ENCODE results near the gene ALOX15.

Gene ALOX15

GRCh38 chr17:4623249-4623648, 18.2 kb downstream of the ALOX15 start:
- 90 to 95% methylated on average over 2 of the region's 2 CpGs for WGBS, 2 experiments
- Histone ChIP-seq H3K9me3 (ENCODE audit: control insufficient read depth, low read length) (no peaks in the 10 kb centered on the region), H3K36me3 (ENCODE audit: control insufficient read depth, insufficient read depth, low read length) (no peaks in the 10 kb centered on the region), H3K27ac (ENCODE audit: insufficient read depth, low read depth, low read length, poor library complexity, severe bottlenecking) (no peak overlapping the region), H3K27me3 (ENCODE audit: control insufficient read depth, insufficient read depth, low read length, poor library complexity, severe bottlenecking) (no peaks in the 10 kb centered on the region), H3K4me3 (ENCODE audit: insufficient read depth, low read depth, low read length) (no peak overlapping the region), H3K4me1 (ENCODE audit: control insufficient read depth, insufficient read depth, low read length) (peaks cover 7% of the 10 kb centered on the region)

GRCh38 chr17:4622375-4622774, 19.1 kb downstream of the ALOX15 start:
- peaks cover 7% of the 10 kb centered on the region for H3K4me1 ChIP-seq (ENCODE audit: control insufficient read depth, insufficient read depth, low read length)
- no peak overlapping the region for H3K4me3 ChIP-seq (ENCODE audit: insufficient read depth, low read depth, low read length)
- no peak overlapping the region for H3K27ac ChIP-seq (ENCODE audit: insufficient read depth, low read depth, low read length, poor library complexity, severe bottlenecking)
- no peaks in the 10 kb centered on the region for H3K36me3 ChIP-seq (ENCODE audit: control insufficient read depth, insufficient read depth, low read length)
- H3K9me3 ChIP-seq (ENCODE audit: control insufficient read depth, low read length): no peaks in the 10 kb centered on the region
- 93 to 94% methylated on average over 1 of the region's 1 CpG for WGBS, 2 experiments
- no peaks in the 10 kb centered on the region for H3K27me3 ChIP-seq (ENCODE audit: control insufficient read depth, insufficient read depth, low read length, poor library complexity, severe bottlenecking)

- H3K27me3 ChIP-seq (ENCODE audit: control insufficient read depth, insufficient read depth, low read length, poor library complexity, severe bottlenecking): no peaks in the 10 kb centered on the region
- no peak overlapping the region for H3K4me3 ChIP-seq (ENCODE audit: insufficient read depth, low read depth, low read length)
- WGBS, 2 experiments: 92 to 93% methylated on average over 4 of the region's 4 CpGs
Observed at GRCh38 chr17:4620531-4621101, 20.9 kb downstream of the ALOX15 start.

GRCh38 chr17:4617590-4618351, 23.7 kb downstream of the ALOX15 start:
- Histone ChIP-seq H3K4me3 (ENCODE audit: insufficient read depth, low read depth, low read length) (no peak overlapping the region), H3K27me3 (ENCODE audit: control insufficient read depth, insufficient read depth, low read length, poor library complexity, severe bottlenecking) (no peaks in the 10 kb centered on the region), H3K27ac (ENCODE audit: insufficient read depth, low read depth, low read length, poor library complexity, severe bottlenecking) (no peak overlapping the region), H3K36me3 (ENCODE audit: control insufficient read depth, insufficient read depth, low read length) (no peaks in the 10 kb centered on the region), H3K4me1 (ENCODE audit: control insufficient read depth, insufficient read depth, low read length) (no peaks in the 10 kb centered on the region), H3K9me3 (ENCODE audit: control insufficient read depth, low read length) (no peaks in the 10 kb centered on the region)
- WGBS, 2 experiments: 67 to 69% methylated on average over 15 of the region's 15 CpGs

More at GRCh38 chr17:4620531-4621101, 20.9 kb downstream of the ALOX15 start:
- Histone ChIP-seq H3K4me1 (ENCODE audit: control insufficient read depth, insufficient read depth, low read length) (peaks cover 7% of the 10 kb centered on the region), H3K27ac (ENCODE audit: insufficient read depth, low read depth, low read length, poor library complexity, severe bottlenecking) (no peak overlapping the region), H3K36me3 (ENCODE audit: control insufficient read depth, insufficient read depth, low read length) (no peaks in the 10 kb centered on the region), H3K9me3 (ENCODE audit: control insufficient read depth, low read length) (no peaks in the 10 kb centered on the region)

GRCh38 chr17:4617090-4617489, 24.4 kb downstream of the ALOX15 start:
- H3K36me3 ChIP-seq (ENCODE audit: control insufficient read depth, insufficient read depth, low read length): no peaks in the 10 kb centered on the region
- H3K27me3 ChIP-seq (ENCODE audit: control insufficient read depth, insufficient read depth, low read length, poor library complexity, severe bottlenecking): no peaks in the 10 kb centered on the region
- 86 to 88% methylated on average over 17 of the region's 17 CpGs for WGBS, 2 experiments
- H3K27ac ChIP-seq (ENCODE audit: insufficient read depth, low read depth, low read length, poor library complexity, severe bottlenecking): no peak overlapping the region
- H3K4me1 ChIP-seq (ENCODE audit: control insufficient read depth, insufficient read depth, low read length): no peaks in the 10 kb centered on the region
- no peak overlapping the region for H3K4me3 ChIP-seq (ENCODE audit: insufficient read depth, low read depth, low read length)
- H3K9me3 ChIP-seq (ENCODE audit: control insufficient read depth, low read length): no peaks in the 10 kb centered on the region

GRCh38 chr17:4616476-4616875, 25.0 kb downstream of the ALOX15 start:
- H3K27me3 ChIP-seq (ENCODE audit: control insufficient read depth, insufficient read depth, low read length, poor library complexity, severe bottlenecking): no peaks in the 10 kb centered on the region
- H3K4me1 ChIP-seq (ENCODE audit: control insufficient read depth, insufficient read depth, low read length): no peaks in the 10 kb centered on the region
- H3K27ac ChIP-seq (ENCODE audit: insufficient read depth, low read depth, low read length, poor library complexity, severe bottlenecking): no peak overlapping the region
- WGBS, 2 experiments: 90 to 93% methylated on average over 9 of the region's 9 CpGs
- no peaks in the 10 kb centered on the region for H3K9me3 ChIP-seq (ENCODE audit: control insufficient read depth, low read length)
- no peak overlapping the region for H3K4me3 ChIP-seq (ENCODE audit: insufficient read depth, low read depth, low read length)
- no peaks in the 10 kb centered on the region for H3K36me3 ChIP-seq (ENCODE audit: control insufficient read depth, insufficient read depth, low read length)

- no peaks in the 10 kb centered on the region for H3K9me3 ChIP-seq (ENCODE audit: control insufficient read depth, low read length)
- H3K27ac ChIP-seq (ENCODE audit: insufficient read depth, low read depth, low read length, poor library complexity, severe bottlenecking): no peak overlapping the region
- no peaks in the 10 kb centered on the region for H3K36me3 ChIP-seq (ENCODE audit: control insufficient read depth, insufficient read depth, low read length)
- WGBS, 2 experiments: 85 to 89% methylated on average over 6 of the region's 6 CpGs
- peaks cover 13% of the 10 kb centered on the region for H3K4me1 ChIP-seq (ENCODE audit: control insufficient read depth, insufficient read depth, low read length)
- no peak overlapping the region for H3K4me3 ChIP-seq (ENCODE audit: insufficient read depth, low read depth, low read length)
- H3K27me3 ChIP-seq (ENCODE audit: control insufficient read depth, insufficient read depth, low read length, poor library complexity, severe bottlenecking): no peaks in the 10 kb centered on the region
Observed at GRCh38 chr17:4610656-4611055, 30.8 kb downstream of the ALOX15 start.

GRCh38 chr17:4610162-4610561, 31.3 kb downstream of the ALOX15 start:
- H3K27ac ChIP-seq (ENCODE audit: insufficient read depth, low read depth, low read length, poor library complexity, severe bottlenecking): no peak overlapping the region

GRCh38 chr17:4609761-4610160, 31.7 kb downstream of the ALOX15 start:
- Histone ChIP-seq H3K9me3 (ENCODE audit: control insufficient read depth, low read length) (no peaks in the 10 kb centered on the region), H3K4me3 (ENCODE audit: insufficient read depth, low read depth, low read length) (no peak overlapping the region), H3K4me1 (ENCODE audit: control insufficient read depth, insufficient read depth, low read length) (peaks cover 13% of the 10 kb centered on the region), H3K27me3 (ENCODE audit: control insufficient read depth, insufficient read depth, low read length, poor library complexity, severe bottlenecking) (no peaks in the 10 kb centered on the region), H3K36me3 (ENCODE audit: control insufficient read depth, insufficient read depth, low read length) (no peaks in the 10 kb centered on the region), H3K27ac (ENCODE audit: insufficient read depth, low read depth, low read length, poor library complexity, severe bottlenecking) (no peak overlapping the region)
- 96 to 97% methylated on average over 7 of the region's 7 CpGs for WGBS, 2 experiments

More at GRCh38 chr17:4610162-4610561, 31.3 kb downstream of the ALOX15 start:
- no peak overlapping the region for H3K4me3 ChIP-seq (ENCODE audit: insufficient read depth, low read depth, low read length)
- no peaks in the 10 kb centered on the region for H3K27me3 ChIP-seq (ENCODE audit: control insufficient read depth, insufficient read depth, low read length, poor library complexity, severe bottlenecking)
- peaks cover 13% of the 10 kb centered on the region for H3K4me1 ChIP-seq (ENCODE audit: control insufficient read depth, insufficient read depth, low read length)
- H3K36me3 ChIP-seq (ENCODE audit: control insufficient read depth, insufficient read depth, low read length): no peaks in the 10 kb centered on the region
- 90 to 95% methylated on average over 5 of the region's 5 CpGs for WGBS, 2 experiments
- no peaks in the 10 kb centered on the region for H3K9me3 ChIP-seq (ENCODE audit: control insufficient read depth, low read length)

GRCh38 chr17:4607773-4608187, 33.7 kb downstream of the ALOX15 start:
- 51 to 53% methylated on average over 9 of the region's 9 CpGs for WGBS, 2 experiments
- Histone ChIP-seq H3K9me3 (ENCODE audit: control insufficient read depth, low read length) (no peaks in the 10 kb centered on the region), H3K4me1 (ENCODE audit: control insufficient read depth, insufficient read depth, low read length) (peaks cover 19% of the 10 kb centered on the region), H3K27me3 (ENCODE audit: control insufficient read depth, insufficient read depth, low read length, poor library complexity, severe bottlenecking) (no peaks in the 10 kb centered on the region), H3K36me3 (ENCODE audit: control insufficient read depth, insufficient read depth, low read length) (no peaks in the 10 kb centered on the region), H3K4me3 (ENCODE audit: insufficient read depth, low read depth, low read length) (no peak overlapping the region), H3K27ac (ENCODE audit: insufficient read depth, low read depth, low read length, poor library complexity, severe bottlenecking) (no peak overlapping the region)

All from ectodermal cell (in vitro differentiated cells).